ACC112 (cell line): ENCODE results near the gene MALL.
"Not testable (repeated sequence)": the region's sequence is repeated elsewhere in the genome, so short reads cannot be mapped to it uniquely, and the experiment has no call there.

Experiments used
- H2AFZ ChIP-seq: fragments of 200-600 bp; sonication (generic); one replicate; pipeline ENCODE4 v1.6.0; 2017; ENCODE audit warnings: antibody characterized with exemption, low read length; ENCODE audit not compliant: unreplicated experiment
- H3K27ac ChIP-seq: fragments of 200-600 bp; sonication (generic); 2 replicates; pipeline ENCODE4 v1.5.1; 2014; ENCODE audit warnings: low read depth, mild to moderate bottlenecking, antibody characterized with exemption, low read length, moderate library complexity
- H3K27me3 ChIP-seq: fragments of 200-600 bp; sonication (generic); 2 replicates; pipeline ENCODE4 v1.6.1; 2014; ENCODE audit warnings: mild to moderate bottlenecking, antibody characterized with exemption, low read length, moderate library complexity, mixed read lengths; ENCODE audit not compliant: insufficient read depth
- H3K36me3 ChIP-seq: fragments of 200-600 bp; sonication (generic); 2 replicates; pipeline ENCODE4 v1.6.1; 2016; ENCODE audit warnings: mild to moderate bottlenecking, antibody characterized with exemption, low read length, moderate library complexity, mixed read lengths; ENCODE audit not compliant: insufficient read depth
- H3K4me1 ChIP-seq: fragments of 200-600 bp; sonication (generic); one replicate; pipeline ENCODE4 v1.6.1; 2016; ENCODE audit warnings: low read length, mixed read lengths; ENCODE audit not compliant: insufficient read depth, unreplicated experiment, control insufficient read depth
- H3K4me3 ChIP-seq: fragments of 200-600 bp; sonication (generic); 2 replicates; pipeline ENCODE4 v1.5.1; 2014; ENCODE audit warnings: mild to moderate bottlenecking, low read depth, low read length
- H3K79me2 ChIP-seq: fragments of 200-600 bp; sonication (generic); one replicate; pipeline ENCODE4 v1.6.0; 2016; ENCODE audit warnings: low read length; ENCODE audit not compliant: control insufficient read depth, unreplicated experiment, insufficient read depth

Gene MALL

GRCh38 chr2:110048255-110049197 is 67.1 kb downstream of the MALL start:
- H2AFZ ChIP-seq, H3K4me3 ChIP-seq: not testable (repeated sequence)

GRCh38 chr2:110047225-110047624 is 68.4 kb downstream of the MALL start:
- H2AFZ ChIP-seq, H3K27ac ChIP-seq, H3K4me1 ChIP-seq, H3K4me3 ChIP-seq, H3K36me3 ChIP-seq, H3K79me2 ChIP-seq, H3K27me3 ChIP-seq: not testable (repeated sequence)

More at GRCh38 chr2:110048255-110049197, 67.1 kb downstream of the MALL start:
- not testable (repeated sequence) for H3K4me1 ChIP-seq, H3K27me3 ChIP-seq, H3K79me2 ChIP-seq, H3K27ac ChIP-seq, H3K36me3 ChIP-seq

GRCh38 chr2:110041941-110042660 is 73.5 kb downstream of the MALL start:
- H3K4me3 ChIP-seq, H3K36me3 ChIP-seq, H2AFZ ChIP-seq, H3K4me1 ChIP-seq, H3K79me2 ChIP-seq, H3K27me3 ChIP-seq, H3K27ac ChIP-seq: not testable (repeated sequence)

- H3K36me3 ChIP-seq, H3K4me1 ChIP-seq, H2AFZ ChIP-seq, H3K27ac ChIP-seq, H3K4me3 ChIP-seq, H3K27me3 ChIP-seq, H3K79me2 ChIP-seq: not testable (repeated sequence)
These were observed 78.3 kb downstream of the MALL start for GRCh38 chr2:110037336-110037735.

GRCh38 chr2:110035384-110035783 is 80.2 kb downstream of the MALL start:
- not testable (repeated sequence) for H3K27me3 ChIP-seq, H3K36me3 ChIP-seq, H3K4me1 ChIP-seq, H3K27ac ChIP-seq, H2AFZ ChIP-seq, H3K4me3 ChIP-seq, H3K79me2 ChIP-seq

- H3K27ac ChIP-seq, H3K4me1 ChIP-seq, H2AFZ ChIP-seq, H3K27me3 ChIP-seq, H3K79me2 ChIP-seq, H3K36me3 ChIP-seq, H3K4me3 ChIP-seq: not testable (repeated sequence)
These were observed 80.7 kb downstream of the MALL start for GRCh38 chr2:110034935-110035334.
